Measurements from ENCODE around the gene HBE1. TPM values are rescaled to one million over a fixed set of nuclear protein-coding genes. Genes with fewer than 3 reads are reported as not detected.
A peak's percentile ranks its signal among the peaks of the same experiment; 100 is the strongest.

HBE1 gene
- total and polyA plus RNA-seq, 9 of the 15 experiments (the other 6 are each of a cell fraction or from before 2014, with no cell fraction given) = 612 to 10,250 (median 2,181) TPM

GRCh38 chr11:5247472-5248192 lies 22.1 kb downstream of the HBE1 start (continued):
- TF ChIP-seq E4F1 (CRISPR knock-in tag; IDR thresholded peaks at IDR 0.05; ENCODE audit: borderline replicate concordance) (no peak), ZNF592 (IDR thresholded peaks at IDR 0.05) (peak; percentile 44; the same call in 1 of the 2 replicates), ETV1 (tag; conservative IDR thresholded peaks at IDR 0.05; ENCODE audit: low read depth) (no peak), ZNF57 (CRISPR knock-in tag; IDR thresholded peaks at IDR 0.05) (no peak), MAZ (CRISPR knock-in tag; conservative IDR thresholded peaks at IDR 0.05 in 1 of 2, IDR thresholded peaks at IDR 0.05 in 1 of 2) (peak in 1 of 2 experiments; percentile 56; a peak in 1 of 4 replicates), HDAC3 (IDR thresholded peaks at IDR 0.05; ENCODE audit: borderline replicate concordance, partially characterized antibody) (no peak), HNRNPK (IDR thresholded peaks at IDR 0.05; ENCODE audit: low read depth, low read length, poor library complexity, severe bottlenecking) (no peak), RBM17 (IDR thresholded peaks at IDR 0.05; ENCODE audit: borderline replicate concordance, low read depth, low read length) (no peak), MTA1 (IDR thresholded peaks at IDR 0.05; ENCODE audit: borderline replicate concordance) (no peak), ELF1 (tag; IDR thresholded peaks at IDR 0.05) (no peak)
- TF ChIP-seq, protein P1, sequence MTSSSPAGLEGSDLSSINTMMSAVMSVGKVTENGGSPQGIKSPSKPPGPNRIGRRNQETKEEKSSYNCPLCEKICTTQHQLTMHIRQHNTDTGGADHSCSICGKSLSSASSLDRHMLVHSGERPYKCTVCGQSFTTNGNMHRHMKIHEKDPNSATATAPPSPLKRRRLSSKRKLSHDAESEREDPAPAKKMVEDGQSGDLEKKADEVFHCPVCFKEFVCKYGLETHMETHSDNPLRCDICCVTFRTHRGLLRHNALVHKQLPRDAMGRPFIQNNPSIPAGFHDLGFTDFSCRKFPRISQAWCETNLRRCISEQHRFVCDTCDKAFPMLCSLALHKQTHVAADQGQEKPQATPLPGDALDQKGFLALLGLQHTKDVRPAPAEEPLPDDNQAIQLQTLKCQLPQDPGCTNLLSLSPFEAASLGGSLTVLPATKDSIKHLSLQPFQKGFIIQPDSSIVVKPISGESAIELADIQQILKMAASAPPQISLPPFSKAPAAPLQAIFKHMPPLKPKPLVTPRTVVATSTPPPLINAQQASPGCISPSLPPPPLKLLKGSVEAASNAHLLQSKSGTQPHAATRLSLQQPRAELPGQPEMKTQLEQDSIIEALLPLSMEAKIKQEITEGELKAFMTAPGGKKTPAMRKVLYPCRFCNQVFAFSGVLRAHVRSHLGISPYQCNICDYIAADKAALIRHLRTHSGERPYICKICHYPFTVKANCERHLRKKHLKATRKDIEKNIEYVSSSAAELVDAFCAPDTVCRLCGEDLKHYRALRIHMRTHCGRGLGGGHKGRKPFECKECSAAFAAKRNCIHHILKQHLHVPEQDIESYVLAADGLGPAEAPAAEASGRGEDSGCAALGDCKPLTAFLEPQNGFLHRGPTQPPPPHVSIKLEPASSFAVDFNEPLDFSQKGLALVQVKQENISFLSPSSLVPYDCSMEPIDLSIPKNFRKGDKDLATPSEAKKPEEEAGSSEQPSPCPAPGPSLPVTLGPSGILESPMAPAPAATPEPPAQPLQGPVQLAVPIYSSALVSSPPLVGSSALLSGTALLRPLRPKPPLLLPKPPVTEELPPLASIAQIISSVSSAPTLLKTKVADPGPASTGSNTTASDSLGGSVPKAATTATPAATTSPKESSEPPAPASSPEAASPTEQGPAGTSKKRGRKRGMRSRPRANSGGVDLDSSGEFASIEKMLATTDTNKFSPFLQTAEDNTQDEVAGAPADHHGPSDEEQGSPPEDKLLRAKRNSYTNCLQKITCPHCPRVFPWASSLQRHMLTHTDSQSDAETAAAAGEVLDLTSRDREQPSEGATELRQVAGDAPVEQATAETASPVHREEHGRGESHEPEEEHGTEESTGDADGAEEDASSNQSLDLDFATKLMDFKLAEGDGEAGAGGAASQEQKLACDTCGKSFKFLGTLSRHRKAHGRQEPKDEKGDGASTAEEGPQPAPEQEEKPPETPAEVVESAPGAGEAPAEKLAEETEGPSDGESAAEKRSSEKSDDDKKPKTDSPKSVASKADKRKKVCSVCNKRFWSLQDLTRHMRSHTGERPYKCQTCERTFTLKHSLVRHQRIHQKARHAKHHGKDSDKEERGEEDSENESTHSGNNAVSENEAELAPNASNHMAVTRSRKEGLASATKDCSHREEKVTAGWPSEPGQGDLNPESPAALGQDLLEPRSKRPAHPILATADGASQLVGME (CRISPR knock-in tag; IDR thresholded peaks at IDR 0.05) = no peak

Data from K562 (cell line).